Heart left ventricle (tissue), 16 donors: ENCODE data around the gene MACO1. TPM values are rescaled to one million over a fixed set of nuclear protein-coding genes. Genes with fewer than 3 reads are reported as not detected.
A peak's percentile ranks its signal among the peaks of the same experiment; 100 is the strongest.
"Not testable (repeated sequence)": the region's sequence is repeated elsewhere in the genome, so short reads cannot be mapped to it uniquely, and the experiment has no call there.

Experiments
- ATAC-seq, 4 donors: fragments of 200-7000 bp; cut with Tn5 transposase; one replicate each; pipeline ENCODE4 v1.9.1; 2020 to 2022; ENCODE audit warnings: moderate library complexity in 4 of 4, mild to moderate bottlenecking in 3 of 4, moderate number of reproducible peaks in 1 of 4
- DNase-seq, 5 donors: peaks; one replicate each; pipeline ENCODE4 v3.0.0-alpha.2; 2020
- H3K27ac ChIP-seq, 12 donors: fragments of 200-600 bp; sonication (generic) in 4 of 12; one replicate each; pipeline versions ENCODE4 v1.5.0 to v1.8.0; 2016 to 2022; ENCODE audit warnings: mild to moderate bottlenecking in 2 of 12
- H3K27me3 ChIP-seq, 9 donors: fragments of 200-600 bp; sonication (generic) in 2 of 9; one replicate each; pipeline versions ENCODE4 v1.5.1 to v1.8.0; 2016 to 2022; ENCODE audit warnings: mild to moderate bottlenecking in 3 of 9
- H3K36me3 ChIP-seq, 9 donors: fragments of 200-600 bp; sonication (generic) in 2 of 9; one replicate each; pipeline versions ENCODE4 v1.5.0 to v1.8.0; 2018 to 2022; ENCODE audit warnings: mild to moderate bottlenecking in 2 of 9
- H3K4me1 ChIP-seq, 12 donors: fragments of 200-600 bp; sonication (generic) in 4 of 12; one replicate each; pipeline versions ENCODE4 v1.5.0 to v1.8.0; 2016 to 2022; ENCODE audit warnings: mild to moderate bottlenecking in 3 of 12
- H3K4me3 ChIP-seq, 12 donors: fragments of 200-600 bp; sonication (generic) in 4 of 12; one replicate each; pipeline versions ENCODE4 v1.5.0 to v1.8.0; 2017 to 2022; ENCODE audit warnings: mild to moderate bottlenecking in 9 of 12, moderate library complexity in 4 of 12
- H3K9me3 ChIP-seq, 12 donors: fragments of 200-600 bp; sonication (generic) in 4 of 12; one replicate each; pipeline versions ENCODE4 v1.5.0 to v1.8.0; 2016 to 2022; ENCODE audit warnings: mild to moderate bottlenecking in 1 of 12
- CTCF ChIP-seq, 12 donors: fragments of 200-600 bp; sonication (generic) in 4 of 12; IDR thresholded peaks; one replicate each; pipeline versions ENCODE4 v1.5.0 to v1.8.0; 2018 to 2022; ENCODE audit warnings: antibody characterized with exemption in 12 of 12, mild to moderate bottlenecking in 5 of 12
- POLR2A ChIP-seq, 2 donors: fragments of 450-650 bp; IDR thresholded peaks; one replicate each; pipeline ENCODE4 v1.6.1; 2017; ENCODE audit warnings: antibody characterized with exemption in 2 of 2, mild to moderate bottlenecking in 2 of 2, moderate library complexity in 2 of 2
- WGBS, 4 donors: extraction: QIAGEN DNeasy Blood & Tissue Kit in 2 of 4; methylation state at CpG; one replicate each; pipeline versions ENCODE4 v1.1.5 to v1.1.7; 2013 to 2018; 5-methylcytosine and 5-hydroxymethylcytosine counted together
- intact Hi-C, 10 donors: fragments of 100-400 bp; cut with DNase I; formaldehyde crosslinking; loops; one replicate each; pipeline versions ENCODE4 v1.11.1 to v1.14.2; 2022
- long read RNA-seq, 3 donors: library from polyadenylated mRNA; unstranded; transcript quantifications; one replicate each; pipeline ENCODE4 v2.0.0, GENCODE V29; 2020 to 2021
- polyA plus RNA-seq, 2 donors: library from polyadenylated mRNA; stranded (reverse); fragments of 200-250 nt; gene quantifications; one replicate each; pipeline ENCODE4 v1.2.3, GENCODE V29; 2013
- total RNA-seq, 9 donors: library from RNA; depleted of rRNA in 2 of 9; stranded (reverse); fragments of >200 nt in 2 of 9; fragmentation: NEBNext Ultra II Directional in 3 of 9; extraction: Animal tissue kit (Norgen Biotek cat#: 25700) in 3 of 9; gene quantifications; one replicate each; pipeline versions ENCODE4 v1.1.0 to v1.2.4, GENCODE V29; 2016 to 2023
- donor health status: ischemic (EF 13 %, LVEDD 7.1; RV severe dilation, severe dysfunction).
- donor health status: healthy with polysubstance abuse.
- donor health status: DM: no; HTN: yes; CAD: no.
- donor health status: DM: no; HTN: no; CAD: no.
- donor health status: ischemic (EF 25% LVEDD 6.9; RV normal size, moderate dysfunction).
- donor health status: ischemic (EF 25% LVEDD 5.7; RV mildly dilated, moderate dysfunction).
- donor health status: healthy.
- donor health status: DM: yes; HTN: yes; CAD: no.
- donor health status: ischemic (EF 35%, LVEDD 5.7; RV mildly dilated, moderate dysfunction).
- donor health status: nonischemic (EF 11% LVEDD 7.7; RV severe dilation, severe dysfunction).
- donor health status: DM: yes; HTN: yes; CAD: no.
- donor health status: PGD.
- donor health status: ischemic (EF 29% LVEDD 5.4; RV normal size, mild dysfunction).
- donor health status: nonischemic (EF 23%, LVEDD 6.1; RV moderate dilation, normal function).

MACO1 gene
- total RNA-seq (10 to 100 TPM; 11.2 to 21.0 (median 14.6) TPM), polyA plus RNA-seq (10 to 100 TPM in 1 of 2 donors, 1 to 10 TPM in 1; 5.8 to 11.8 TPM)
- long read RNA-seq, donor 1, partial matches to known transcripts = 2 of 4 reads
- long read RNA-seq, donor 1, other reads (novel, unspliced or antisense) = 1 of 4 reads
- long read RNA-seq, donor 2, partial matches to known transcripts = 4 of 7 reads
- long read RNA-seq, donor 2, other reads (novel, unspliced or antisense) = 2 of 7 reads
- long read RNA-seq, donor 3, partial matches to known transcripts = 3 of 7 reads
- long read RNA-seq, donor 3, other reads (novel, unspliced or antisense) = 1 of 7 reads

GRCh38 chr1:25430073-25430966 lies at the start of gene MACO1:
MACO1 (plus strand) TSS chr1:25430897; CDS start chr1:25431099, 202 bp downstream.
- TF ChIP-seq CTCF (IDR thresholded peaks at IDR 0.05) (peak in 1 of 12 donors; percentile 10), POLR2A (IDR thresholded peaks at IDR 0.05) (peak; percentile 42 to 96)
- WGBS, 4 donors = 0 to 2% (median 0%) methylated on average over 34 to 87 of the region's 87 CpGs
- peak within 1 kb of the TSS; percentile 78 to 97 (median 94) for H3K27ac ChIP-seq
- intact Hi-C loops = loop anchor here in 6 of 10 donors (2.0 to 10.0 kb wide), 6 partner anchors 37 to 364 kb away; partner anchors contain the start of gene TMEM50A (in 1 of the 6)
- H3K36me3 ChIP-seq = no peaks in the 10 kb centered on the region
- peak; percentile 97 to 98 (median 97) for DNase-seq
- H3K27me3 ChIP-seq = no peaks in the 10 kb centered on the region
- peak; percentile 96 to 98 (median 97) for ATAC-seq
- peak within 1 kb of the TSS; percentile 82 to 99 (median 92) for H3K4me3 ChIP-seq
- H3K4me1 ChIP-seq = peaks cover 3 to 43% (median 36%) of the 10 kb centered on the region in 12 donors
- no peaks in the 10 kb centered on the region for H3K9me3 ChIP-seq

- ATAC-seq, H3K4me1 ChIP-seq, DNase-seq, H3K27ac ChIP-seq, H3K27me3 ChIP-seq, H3K4me3 ChIP-seq, H3K9me3 ChIP-seq, H3K36me3 ChIP-seq, intact Hi-C loops: not testable (repeated sequence)
- 67 to 86% (median 76%) methylated on average over 1 of the region's 1 CpG for WGBS, 4 donors
Measured at GRCh38 chr1:25382543-25382942, 48.2 kb upstream of the MACO1 start.

- ATAC-seq, H3K4me1 ChIP-seq, DNase-seq, H3K27me3 ChIP-seq, intact Hi-C loops, H3K27ac ChIP-seq, H3K36me3 ChIP-seq, H3K4me3 ChIP-seq, H3K9me3 ChIP-seq: not testable (repeated sequence)
- WGBS, 4 donors = 95 to 100% (median 98%) methylated on average over 1 of the region's 1 CpG
Measured at GRCh38 chr1:25383090-25383489, 47.6 kb upstream of the MACO1 start.

GRCh38 chr1:25383875-25384274 lies 46.8 kb upstream of the MACO1 start:
- H3K9me3 ChIP-seq, H3K36me3 ChIP-seq, H3K4me3 ChIP-seq, H3K4me1 ChIP-seq, DNase-seq, H3K27ac ChIP-seq, ATAC-seq, H3K27me3 ChIP-seq, intact Hi-C loops: not testable (repeated sequence)
- no CpG with 5 or more reads among the region's 1 CpG for WGBS, 4 donors

GRCh38 chr1:25387096-25387495 lies 43.6 kb upstream of the MACO1 start:
- H3K4me1 ChIP-seq, H3K36me3 ChIP-seq, H3K27me3 ChIP-seq, H3K4me3 ChIP-seq, intact Hi-C loops, H3K9me3 ChIP-seq, DNase-seq, H3K27ac ChIP-seq: not testable (repeated sequence)
- 45 to 56% (median 51%) methylated on average over 4 of the region's 4 CpGs for WGBS, 4 donors
- ATAC-seq = peak in 1 of 4 donors; percentile 30

- H3K36me3 ChIP-seq, H3K27ac ChIP-seq, H3K4me3 ChIP-seq, H3K4me1 ChIP-seq, intact Hi-C loops, DNase-seq, H3K9me3 ChIP-seq, ATAC-seq, H3K27me3 ChIP-seq: not testable (repeated sequence)
- 49 to 100% (median 56%) methylated on average over 3 to 9 of the region's 9 CpGs for WGBS, 4 donors
Measured at GRCh38 chr1:25388691-25389090, 42.0 kb upstream of the MACO1 start.

- WGBS, 4 donors = 71 to 90% (median 76%) methylated on average over 2 to 3 of the region's 3 CpGs
- H3K27ac ChIP-seq, H3K36me3 ChIP-seq, DNase-seq, intact Hi-C loops, H3K4me3 ChIP-seq, H3K27me3 ChIP-seq, H3K9me3 ChIP-seq, H3K4me1 ChIP-seq, ATAC-seq: not testable (repeated sequence)
Measured at GRCh38 chr1:25389721-25390120, 41.0 kb upstream of the MACO1 start.
